A673 (cell line): Measurements from ENCODE around the gene AURKAIP1. TPM values are rescaled to one million over a fixed set of nuclear protein-coding genes. Genes with fewer than 3 reads are reported as not detected.
"Not testable (repeated sequence)": the region's sequence is repeated elsewhere in the genome, so short reads cannot be mapped to it uniquely, and the experiment has no call there.

Experiments
- BruUV-seq: library from RNA; stranded (reverse); fragments of 400-500 nt; replicated peaks from 2 replicates; lab custom pipeline; 2021; lab: Mats Ljungman, UMichigan
- CTCF ChIA-PET: fragments of 300-600 bp; sonication (Branson Sonifier 250); formaldehyde crosslinking; loops from one replicate; lab custom pipeline; 2022; ENCODE audit warnings: antibody characterized with exemption; lab: Charles Lee
- POLR2A ChIA-PET: fragments of 300-600 bp; sonication (Branson Sonifier 250); formaldehyde crosslinking; loops from one replicate; lab custom pipeline; 2022; ENCODE audit warnings: antibody characterized with exemption; ENCODE audit not compliant: low non-redundant PET; lab: Charles Lee
- DNase-seq: peaks from one replicate; pipeline ENCODE4 v3.0.0-alpha.2; 2015; ENCODE audit warnings: low spot score
- H3K27ac ChIP-seq: fragments of 200-600 bp; sonication (generic); 2 replicates; pipeline ENCODE4 v1.5.1; 2016; ENCODE audit warnings: mixed run types, low read depth, mild to moderate bottlenecking, mixed read lengths, antibody characterized with exemption, low read length; ENCODE audit not compliant: poor library complexity, severe bottlenecking
- H3K27me3 ChIP-seq: fragments of 200-600 bp; sonication (generic); replicated peaks from 2 replicates; pipeline ENCODE4 v1.6.1; 2017; ENCODE audit warnings: mixed run types, low read depth, mild to moderate bottlenecking, mixed read lengths, antibody characterized with exemption, low read length; ENCODE audit not compliant: insufficient read depth, poor library complexity
- H3K36me3 ChIP-seq: fragments of 200-600 bp; sonication (generic); 2 replicates; pipeline ENCODE4 v1.6.1; 2016; ENCODE audit warnings: mixed run types, mild to moderate bottlenecking, mixed read lengths, antibody characterized with exemption, low read length; ENCODE audit not compliant: insufficient read depth, poor library complexity, severe bottlenecking
- H3K4me1 ChIP-seq: fragments of 200-600 bp; sonication (generic); 2 replicates; pipeline ENCODE4 v1.6.1; 2017; ENCODE audit warnings: mixed run types, mild to moderate bottlenecking, mixed read lengths, antibody characterized with exemption, low read length; ENCODE audit not compliant: insufficient read depth, poor library complexity, severe bottlenecking
- H3K4me3 ChIP-seq: fragments of 200-600 bp; sonication (generic); 2 replicates; pipeline ENCODE4 v1.5.1; 2016; ENCODE audit warnings: low read depth, mixed run types, mild to moderate bottlenecking, mixed read lengths, low read length; ENCODE audit not compliant: poor library complexity, severe bottlenecking
- H3K9me3 ChIP-seq: fragments of 200-600 bp; sonication (generic); 2 replicates; pipeline ENCODE4 v1.6.1; 2016; ENCODE audit warnings: mixed run types, low read depth, mild to moderate bottlenecking, mixed read lengths, antibody characterized with exemption, low read length; ENCODE audit not compliant: poor library complexity, severe bottlenecking
- CTCF ChIP-seq: fragments of 300-800, 200-600 bp; sonication (generic); conservative IDR thresholded peaks from 2 replicates; pipeline ENCODE4 v1.5.1; 2017; ENCODE audit warnings: low read depth, mild to moderate bottlenecking, antibody characterized with exemption, low read length, moderate library complexity, mixed read lengths
- EZH2 ChIP-seq: fragments of 200-600 bp; sonication (generic); IDR thresholded peaks from 2 replicates; pipeline ENCODE4 v1.6.1; 2017; ENCODE audit warnings: borderline replicate concordance, low read depth, mild to moderate bottlenecking, mixed read lengths, antibody characterized with exemption, low read length; ENCODE audit not compliant: poor library complexity, severe bottlenecking
- intact Hi-C: fragments of 100-400 bp; cut with micrococcal nuclease; formaldehyde crosslinking; loops from one replicate; pipeline ENCODE4 v1.10.0; 2022; ENCODE audit not compliant: unreplicated experiment
- total RNA-seq: library from RNA; stranded (reverse); gene quantifications from 2 replicates; pipeline ENCODE4 v1.2.3, GENCODE V29; 2021

The AURKAIP1 gene
- total RNA-seq, 1 experiment from 2014 or later: 172 TPM

DNA sequence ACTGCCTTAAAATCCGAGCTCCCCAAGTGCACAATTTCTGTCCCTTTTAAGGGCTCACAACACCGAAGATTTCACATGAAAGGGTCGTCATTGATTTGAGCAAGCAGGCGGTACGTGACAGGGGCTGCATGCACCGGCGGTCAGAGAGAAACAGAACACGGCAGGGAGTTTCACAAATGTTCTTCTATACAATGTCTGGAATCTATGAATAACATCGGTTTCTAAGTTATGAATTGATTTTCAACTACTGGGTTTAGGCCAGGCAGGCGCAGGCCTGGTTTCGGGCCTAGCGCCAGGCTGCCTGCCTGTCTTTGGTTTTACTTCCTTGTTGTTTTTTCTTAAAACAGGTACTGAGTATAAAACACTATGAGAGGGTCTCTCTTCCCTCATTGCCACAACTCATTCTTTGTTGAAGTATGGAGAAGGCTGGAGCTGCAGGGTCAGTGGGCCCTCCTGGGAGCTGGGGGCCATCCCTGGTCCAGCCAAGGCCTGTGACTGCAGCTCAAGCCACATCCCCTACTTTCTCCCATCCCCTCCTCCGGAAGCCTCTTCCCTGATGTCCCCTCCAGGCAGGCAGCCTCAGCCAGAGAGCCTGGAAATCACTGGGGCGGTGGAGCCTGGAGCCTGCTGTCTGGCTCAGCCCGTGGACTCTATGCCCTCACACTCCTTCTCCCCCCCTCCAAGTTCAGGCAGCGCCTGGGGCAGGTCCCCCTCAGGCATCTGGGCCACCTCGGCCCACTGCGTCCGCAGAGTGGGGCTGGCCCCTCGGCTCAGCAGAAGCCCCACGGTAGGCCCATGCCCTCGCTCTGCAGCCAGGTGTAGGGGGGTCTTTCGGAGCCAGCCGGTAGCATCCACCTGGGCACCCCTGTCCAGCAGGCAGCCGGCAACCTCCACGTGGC, 43.7 kb upstream of the AURKAIP1 start:
- BruUV-seq: no TSS peak
- H3K27ac ChIP-seq: no peak overlapping the region
- no peaks in the 10 kb centered on the region for H3K36me3 ChIP-seq

GRCh38 chr1:1417825-1418463, 42.9 kb upstream of the AURKAIP1 start:
- DNase-seq, CTCF ChIA-PET, H3K27ac ChIP-seq, H3K27me3 ChIP-seq, H3K9me3 ChIP-seq, H3K36me3 ChIP-seq, BruUV-seq, H3K4me1 ChIP-seq, POLR2A ChIA-PET, H3K4me3 ChIP-seq: not testable (repeated sequence)
- intact Hi-C loops: loop anchor here (5.0 kb wide), 1 partner anchor 39 kb away; no protein-coding TSS in a partner anchor

More for the DNA sequence above, 43.7 kb upstream of the AURKAIP1 start:
- ChIA-PET CTCF (no interaction called here), POLR2A (no interaction called here)
- no peak for DNase-seq
- Histone ChIP-seq H3K4me3 (no peak overlapping the region), H3K27me3 (no peaks in the 10 kb centered on the region), H3K4me1 (no peaks in the 10 kb centered on the region), H3K9me3 (no peaks in the 10 kb centered on the region)
- TF ChIP-seq CTCF: no peak
- no peak for TF ChIP-seq EZH2
- intact Hi-C loops: loop anchor here (5.0 kb wide), 1 partner anchor 39 kb away; no protein-coding TSS in a partner anchor

GRCh38 chr1:1417396-1417795, 42.4 kb upstream of the AURKAIP1 start:
- H3K27ac ChIP-seq, H3K4me3 ChIP-seq, H3K9me3 ChIP-seq, H3K4me1 ChIP-seq, CTCF ChIA-PET, POLR2A ChIA-PET, H3K27me3 ChIP-seq, DNase-seq, H3K36me3 ChIP-seq, BruUV-seq: not testable (repeated sequence)
- intact Hi-C loops: loop anchor here (5.0 kb wide), 1 partner anchor 40 kb away; no protein-coding TSS in a partner anchor

DNA sequence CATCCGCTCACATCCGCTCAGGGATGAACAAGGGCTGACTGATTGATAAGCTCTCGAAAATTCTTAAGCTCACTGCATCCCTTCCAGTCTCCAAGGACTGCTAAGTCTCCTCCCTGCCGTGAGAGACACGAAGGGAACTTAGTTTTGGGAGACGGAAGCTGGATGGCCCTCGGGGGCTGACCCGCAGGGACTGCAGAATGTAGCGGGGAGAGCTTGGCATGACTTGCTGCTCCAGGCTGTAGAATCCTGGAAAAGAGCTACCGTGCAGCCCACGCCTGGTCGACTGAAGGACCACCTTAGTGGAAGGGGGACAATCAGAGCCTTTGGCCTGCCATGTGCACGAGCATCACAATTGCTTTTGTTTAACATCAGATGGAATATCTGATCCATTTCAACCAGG, 40.7 kb upstream of the AURKAIP1 start:
- ChIA-PET CTCF (no interaction called here), POLR2A (interaction anchor here (0.6 kb wide), 1 partner anchor 394 kb away, joined by 4 read pairs; no protein-coding TSS in a partner anchor)
- no TSS peak for BruUV-seq
- DNase-seq: no peak
- Histone ChIP-seq H3K36me3 (no peaks in the 10 kb centered on the region), H3K27me3 (no peaks in the 10 kb centered on the region), H3K4me3 (no peak overlapping the region), H3K9me3 (no peaks in the 10 kb centered on the region), H3K4me1 (no peaks in the 10 kb centered on the region), H3K27ac (no peak overlapping the region)
- TF ChIP-seq CTCF (no peak), EZH2 (no peak)
- intact Hi-C loops: loop anchor here (5.0 kb wide), 1 partner anchor 42 kb away; no protein-coding TSS in a partner anchor

GRCh38 chr1:1412311-1412902, 37.4 kb upstream of the AURKAIP1 start:
- H3K27me3 ChIP-seq, CTCF ChIA-PET, H3K36me3 ChIP-seq, H3K9me3 ChIP-seq, intact Hi-C loops, POLR2A ChIA-PET, H3K4me3 ChIP-seq, H3K27ac ChIP-seq, H3K4me1 ChIP-seq, BruUV-seq, DNase-seq: not testable (repeated sequence)
